Measurements from ENCODE around the gene MICAL3.

DNA sequence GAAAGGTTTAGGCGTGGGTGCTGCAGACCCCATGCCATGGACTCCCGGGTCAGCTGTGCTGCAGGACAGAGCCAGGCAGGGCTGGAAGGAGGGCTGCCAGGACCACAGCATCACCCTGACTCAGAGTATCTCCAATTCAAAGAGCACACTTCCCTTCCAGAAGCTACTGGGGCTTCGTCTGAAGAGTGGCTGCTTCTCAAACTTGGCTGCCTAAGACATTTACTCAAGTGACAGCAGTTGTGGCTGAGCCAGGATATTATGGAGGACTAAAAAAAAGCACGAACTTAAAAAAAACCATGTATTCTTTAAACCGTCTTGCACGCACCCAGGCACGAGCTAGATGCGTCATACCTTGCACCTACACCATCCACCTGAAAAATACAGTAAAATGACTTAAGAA lies 237.1 kb downstream of the MICAL3 start:
- TF ChIP-seq ZNF175 (CRISPR knock-in tag; IDR thresholded peaks at IDR 0.05; ENCODE audit: low read depth) (no peak), MAFF (IDR thresholded peaks at IDR 0.05; ENCODE audit: low read length) (no peak), CBFB (CRISPR knock-in tag; IDR thresholded peaks at IDR 0.05) (no peak)
- TF ChIP-seq, protein P1, sequence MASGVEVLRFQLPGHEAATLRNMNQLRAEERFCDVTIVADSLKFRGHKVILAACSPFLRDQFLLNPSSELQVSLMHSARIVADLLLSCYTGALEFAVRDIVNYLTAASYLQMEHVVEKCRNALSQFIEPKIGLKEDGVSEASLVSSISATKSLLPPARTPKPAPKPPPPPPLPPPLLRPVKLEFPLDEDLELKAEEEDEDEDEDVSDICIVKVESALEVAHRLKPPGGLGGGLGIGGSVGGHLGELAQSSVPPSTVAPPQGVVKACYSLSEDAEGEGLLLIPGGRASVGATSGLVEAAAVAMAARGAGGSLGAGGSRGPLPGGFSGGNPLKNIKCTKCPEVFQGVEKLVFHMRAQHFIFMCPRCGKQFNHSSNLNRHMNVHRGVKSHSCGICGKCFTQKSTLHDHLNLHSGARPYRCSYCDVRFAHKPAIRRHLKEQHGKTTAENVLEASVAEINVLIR (CRISPR knock-in tag; IDR thresholded peaks at IDR 0.05) = no peak

Measured in K562 (cell line).